AG10803 (cell line): ENCODE results near the gene KRTAP10-3.

Experiments
- DNase-seq: peaks from one replicate; pipeline ENCODE4 v3.0.0; 2010; ENCODE audit warnings: low read depth
- H3K4me3 ChIP-seq: 2 replicates; pipeline ENCODE4 v1.5.1; 2011; ENCODE audit warnings: mild to moderate bottlenecking, low read length, control low read depth
- TF ChIP-seq, protein P1 (sequence below): conservative IDR thresholded peaks from 2 replicates; pipeline ENCODE4 v1.5.1; 2011; ENCODE audit warnings: mild to moderate bottlenecking, low read length, control low read depth, inconsistent platforms

KRTAP10-3 gene

GRCh38 chr21:44532712-44533111 lies 25.9 kb downstream of the KRTAP10-3 start:
- no peak overlapping the region for H3K4me3 ChIP-seq
- no peak for DNase-seq
- TF ChIP-seq, protein P1, sequence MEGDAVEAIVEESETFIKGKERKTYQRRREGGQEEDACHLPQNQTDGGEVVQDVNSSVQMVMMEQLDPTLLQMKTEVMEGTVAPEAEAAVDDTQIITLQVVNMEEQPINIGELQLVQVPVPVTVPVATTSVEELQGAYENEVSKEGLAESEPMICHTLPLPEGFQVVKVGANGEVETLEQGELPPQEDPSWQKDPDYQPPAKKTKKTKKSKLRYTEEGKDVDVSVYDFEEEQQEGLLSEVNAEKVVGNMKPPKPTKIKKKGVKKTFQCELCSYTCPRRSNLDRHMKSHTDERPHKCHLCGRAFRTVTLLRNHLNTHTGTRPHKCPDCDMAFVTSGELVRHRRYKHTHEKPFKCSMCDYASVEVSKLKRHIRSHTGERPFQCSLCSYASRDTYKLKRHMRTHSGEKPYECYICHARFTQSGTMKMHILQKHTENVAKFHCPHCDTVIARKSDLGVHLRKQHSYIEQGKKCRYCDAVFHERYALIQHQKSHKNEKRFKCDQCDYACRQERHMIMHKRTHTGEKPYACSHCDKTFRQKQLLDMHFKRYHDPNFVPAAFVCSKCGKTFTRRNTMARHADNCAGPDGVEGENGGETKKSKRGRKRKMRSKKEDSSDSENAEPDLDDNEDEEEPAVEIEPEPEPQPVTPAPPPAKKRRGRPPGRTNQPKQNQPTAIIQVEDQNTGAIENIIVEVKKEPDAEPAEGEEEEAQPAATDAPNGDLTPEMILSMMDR: no peak

GRCh38 chr21:44531606-44532564 lies 26.7 kb downstream of the KRTAP10-3 start:
- TF ChIP-seq, protein P1: no peak
- no peak for DNase-seq
- H3K4me3 ChIP-seq: no peak overlapping the region

DNA sequence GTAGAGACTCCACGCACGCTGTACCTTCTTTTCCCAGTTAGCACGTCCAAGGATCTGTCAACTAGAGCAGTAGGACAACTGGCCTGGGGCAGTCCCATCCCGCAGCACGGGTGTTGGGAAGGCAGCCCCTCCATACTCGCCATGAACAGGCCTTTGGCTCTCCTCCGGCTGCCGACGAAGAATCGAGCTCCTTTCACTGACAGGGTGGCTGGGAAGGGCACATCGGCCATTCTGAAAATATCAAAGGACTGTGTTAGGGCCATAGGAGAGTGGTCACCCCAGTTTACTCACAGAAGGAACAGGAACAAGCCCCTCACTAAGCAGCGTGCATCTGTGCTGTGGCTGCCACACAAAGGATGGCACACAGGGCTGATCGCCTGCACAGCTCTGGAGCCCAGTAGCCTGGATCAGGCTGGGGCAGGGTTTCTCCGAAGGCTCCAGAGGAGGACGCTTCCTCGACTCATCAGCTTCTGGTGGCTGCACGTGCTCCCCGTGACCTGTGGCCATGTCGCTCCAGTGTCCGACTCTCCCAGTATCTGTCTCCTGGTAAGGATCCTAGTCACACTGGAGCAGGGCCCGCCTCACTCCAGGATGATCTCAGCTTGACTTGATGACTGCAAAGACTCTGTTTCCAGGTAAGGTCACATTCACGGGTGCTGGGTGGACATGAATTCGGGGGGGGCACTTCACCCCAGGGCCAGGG lies 27.5 kb downstream of the KRTAP10-3 start:
- H3K4me3 ChIP-seq: no peak overlapping the region
- TF ChIP-seq, protein P1: no peak

DNA sequence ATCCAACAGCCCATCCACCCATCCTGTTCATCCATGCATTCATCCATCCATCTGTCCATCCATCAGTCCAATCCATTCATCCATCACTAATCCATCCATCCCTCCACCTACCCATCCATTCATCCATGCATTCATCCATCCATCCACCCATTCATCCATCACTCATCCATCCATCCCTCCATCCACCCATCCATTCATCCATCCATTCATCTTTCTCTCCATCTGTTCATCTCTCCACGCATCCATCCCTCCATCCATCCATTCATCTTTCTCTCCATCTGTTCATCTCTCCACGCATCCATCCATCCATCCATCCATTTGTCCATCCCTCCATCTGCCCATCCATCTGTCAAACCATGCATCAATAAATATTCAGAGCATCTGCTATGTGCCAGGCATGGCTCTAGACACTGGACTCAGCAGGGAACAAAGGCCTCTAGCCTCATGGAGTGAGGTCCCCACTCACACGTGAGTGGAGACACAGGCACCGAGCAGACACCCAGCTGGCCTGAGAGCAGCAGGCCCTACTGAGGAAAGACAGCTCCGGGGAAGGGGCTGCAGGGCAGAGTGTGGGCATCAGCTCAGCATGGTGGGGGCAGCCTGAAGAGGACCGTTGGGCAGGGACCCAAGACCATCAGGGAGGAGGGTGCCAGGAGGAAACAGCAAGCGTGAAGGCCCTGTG lies 28.2 kb downstream of the KRTAP10-3 start:
- no peak overlapping the region for H3K4me3 ChIP-seq
- TF ChIP-seq, protein P1: no peak
- no peak for DNase-seq

More for the DNA sequence above, 27.5 kb downstream of the KRTAP10-3 start:
- no peak for DNase-seq

DNA sequence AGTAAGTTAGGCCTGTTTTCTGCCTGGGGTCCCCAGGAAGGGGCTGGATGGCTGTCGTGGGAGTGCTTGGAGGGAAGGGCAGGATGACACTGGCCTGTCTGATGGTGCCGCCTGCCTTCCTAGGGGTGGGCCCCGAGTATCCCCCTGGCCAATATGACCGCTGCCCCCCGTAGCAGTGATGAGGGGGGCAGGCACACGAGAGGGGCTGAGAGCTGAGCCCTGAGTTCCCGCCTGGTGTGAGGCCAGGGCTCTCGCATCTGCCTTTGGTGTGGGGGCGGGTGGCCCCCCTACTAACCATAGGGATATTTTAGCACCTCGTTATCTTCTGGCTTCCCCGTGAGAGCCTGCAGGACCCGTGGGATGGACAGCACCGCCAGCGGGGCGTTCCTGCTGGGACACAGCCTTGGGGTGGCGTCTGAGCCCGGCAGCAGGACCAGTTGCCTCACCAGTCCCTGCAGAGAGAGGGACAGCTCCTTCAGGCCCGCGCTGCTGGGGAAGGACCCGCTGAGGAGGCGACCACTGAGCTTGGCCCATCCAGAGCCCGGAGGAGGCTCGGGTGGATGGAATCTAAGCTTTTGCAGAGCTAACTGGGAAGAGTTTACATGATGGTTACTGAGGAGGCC lies 29.0 kb downstream of the KRTAP10-3 start:
- H3K4me3 ChIP-seq: no peak overlapping the region
- no peak for DNase-seq

GRCh38 chr21:44529011-44529421 lies 29.6 kb downstream of the KRTAP10-3 start:
- TF ChIP-seq, protein P1: no peak
- no peak for DNase-seq
- no peak overlapping the region for H3K4me3 ChIP-seq

More for the DNA sequence above, 29.0 kb downstream of the KRTAP10-3 start:
- TF ChIP-seq, protein P1: no peak
